Liver (tissue), 9 donors: Measurements from ENCODE around the gene ZDHHC11. TPM values are rescaled to one million over a fixed set of nuclear protein-coding genes. Genes with fewer than 3 reads are reported as not detected.
"Not testable (repeated sequence)": the region's sequence is repeated elsewhere in the genome, so short reads cannot be mapped to it uniquely, and the experiment has no call there.

Experiments
- DNase-seq: peaks from one replicate; pipeline ENCODE4 v3.0.0-alpha.2; 2017; ENCODE audit warnings: low spot score
- H3K27ac ChIP-seq, 2 donors: one replicate each; pipeline ENCODE4 v1.7.0; 2013; ENCODE audit warnings: inconsistent platforms in 2 of 2, low read length in 2 of 2, control low read depth in 1 of 2, low read depth in 1 of 2, mild to moderate bottlenecking in 1 of 2
- H3K27me3 ChIP-seq, 4 donors: one replicate each; pipeline versions ENCODE4 v1.6.1 to v1.7.0; 2013; ENCODE audit warnings: low read length in 3 of 4, inconsistent platforms in 1 of 4, mild to moderate bottlenecking in 1 of 4, moderate library complexity in 1 of 4; ENCODE audit not compliant: control insufficient read depth in 4 of 4, insufficient read depth in 4 of 4
- H3K36me3 ChIP-seq, 4 donors: one replicate each; pipeline versions ENCODE4 v1.6.1 to v1.7.0; 2013; ENCODE audit warnings: low read length in 3 of 4, mild to moderate bottlenecking in 3 of 4, low read depth in 1 of 4, moderate library complexity in 1 of 4; ENCODE audit not compliant: control insufficient read depth in 4 of 4, insufficient read depth in 3 of 4
- H3K4me1 ChIP-seq, 4 donors: one replicate each; pipeline versions ENCODE4 v1.6.1 to v1.7.0; 2013; ENCODE audit warnings: low read length in 3 of 4, mild to moderate bottlenecking in 3 of 4, moderate library complexity in 1 of 4; ENCODE audit not compliant: control insufficient read depth in 4 of 4, insufficient read depth in 4 of 4
- H3K4me3 ChIP-seq, 3 donors: one replicate each; pipeline versions ENCODE4 v1.6.1 to v1.7.0; 2013; ENCODE audit warnings: low read length in 3 of 3, control low read depth in 1 of 3, low read depth in 1 of 3, mild to moderate bottlenecking in 1 of 3
- H3K9ac ChIP-seq, 2 donors: one replicate each; pipeline ENCODE4 v1.7.0; 2013; ENCODE audit warnings: low read length in 2 of 2, mild to moderate bottlenecking in 2 of 2, moderate library complexity in 2 of 2, control low read depth in 1 of 2, low read depth in 1 of 2
- H3K9me3 ChIP-seq, 4 donors: one replicate each; pipeline versions ENCODE4 v1.6.1 to v1.7.0; 2013; ENCODE audit warnings: low read length in 3 of 4; ENCODE audit not compliant: control insufficient read depth in 4 of 4
- WGBS: extraction: QIAGEN DNeasy Blood & Tissue Kit; methylation state at CpG from one replicate; pipeline ENCODE4 v1.1.7; 2013; 5-methylcytosine and 5-hydroxymethylcytosine counted together
- polyA plus RNA-seq, 2 donors: library from polyadenylated mRNA; stranded (reverse) in 1 of 2; unstranded in 1 of 2; fragments of 200-250 nt in 1 of 2; fragments of >200 nt in 1 of 2; fragmentation: Nextera tagmentation in 1 of 2; extraction: Ambion mirVana in 1 of 2; gene quantifications; one replicate each; pipeline versions ENCODE4 v1.2.1 to v1.2.3, GENCODE V29; 2013 to 2015
- total RNA-seq, 2 donors: library from RNA; depleted of rRNA; stranded (reverse); fragments of >200 nt; gene quantifications; one replicate each; pipeline ENCODE4 v1.2.3, GENCODE V29; 2014
- donor health status: healthy.
- donor health status: healthy.
- donor health status: healthy.
- donor health status: healthy.
- donor health status: healthy.

Gene ZDHHC11
- total and polyA plus RNA-seq, 4 donors = 0.93 to 3.2 (median 1.3) TPM

GRCh38 chr5:842402-843221, 8.2 kb downstream of the ZDHHC11 start:
- H3K9ac ChIP-seq = not testable (repeated sequence)

GRCh38 chr5:841531-842401, 9.0 kb downstream of the ZDHHC11 start:
- H3K4me1 ChIP-seq, H3K36me3 ChIP-seq, H3K9me3 ChIP-seq, H3K9ac ChIP-seq, H3K4me3 ChIP-seq, H3K27ac ChIP-seq, H3K27me3 ChIP-seq, DNase-seq: not testable (repeated sequence)
- 91% methylated on average over 14 of the region's 15 CpGs for WGBS

More at GRCh38 chr5:842402-843221, 8.2 kb downstream of the ZDHHC11 start:
- H3K4me1 ChIP-seq, H3K4me3 ChIP-seq, H3K27ac ChIP-seq, H3K27me3 ChIP-seq, H3K9me3 ChIP-seq, DNase-seq, H3K36me3 ChIP-seq: not testable (repeated sequence)
- 92% methylated on average over 27 of the region's 32 CpGs for WGBS

GRCh38 chr5:840974-841435, 9.8 kb downstream of the ZDHHC11 start:
- H3K4me1 ChIP-seq, DNase-seq, H3K9ac ChIP-seq, H3K4me3 ChIP-seq, H3K27me3 ChIP-seq, H3K27ac ChIP-seq, H3K36me3 ChIP-seq, H3K9me3 ChIP-seq: not testable (repeated sequence)
- 91% methylated on average over 10 of the region's 10 CpGs for whole genome bisulfite sequencing

- not testable (repeated sequence) for H3K9ac ChIP-seq, H3K36me3 ChIP-seq, H3K4me1 ChIP-seq, DNase-seq, H3K27me3 ChIP-seq, H3K4me3 ChIP-seq, H3K27ac ChIP-seq, H3K9me3 ChIP-seq
- 93% methylated on average over 21 of the region's 21 CpGs for WGBS
These were observed 10.4 kb downstream of the ZDHHC11 start for GRCh38 chr5:840118-840973.

GRCh38 chr5:838431-838851, 12.3 kb downstream of the ZDHHC11 start:
- not testable (repeated sequence) for H3K9ac ChIP-seq, H3K27ac ChIP-seq, H3K4me1 ChIP-seq, DNase-seq, H3K36me3 ChIP-seq, H3K27me3 ChIP-seq, H3K4me3 ChIP-seq, H3K9me3 ChIP-seq
- WGBS = 85% methylated on average over 10 of the region's 10 CpGs

- H3K4me3 ChIP-seq, DNase-seq, H3K9ac ChIP-seq, H3K9me3 ChIP-seq, H3K36me3 ChIP-seq, H3K27me3 ChIP-seq, H3K4me1 ChIP-seq, H3K27ac ChIP-seq: not testable (repeated sequence)
- 97% methylated on average over 14 of the region's 14 CpGs for WGBS
These were observed 13.1 kb downstream of the ZDHHC11 start for GRCh38 chr5:837621-838121.
